Measurements from ENCODE around the gene MRPL55. TPM values are rescaled to one million over a fixed set of nuclear protein-coding genes. Genes with fewer than 3 reads are reported as not detected.

The MRPL55 gene
- total RNA-seq, 2 donors from 2014 or later = 33.0 to 60.7 TPM

DNA sequence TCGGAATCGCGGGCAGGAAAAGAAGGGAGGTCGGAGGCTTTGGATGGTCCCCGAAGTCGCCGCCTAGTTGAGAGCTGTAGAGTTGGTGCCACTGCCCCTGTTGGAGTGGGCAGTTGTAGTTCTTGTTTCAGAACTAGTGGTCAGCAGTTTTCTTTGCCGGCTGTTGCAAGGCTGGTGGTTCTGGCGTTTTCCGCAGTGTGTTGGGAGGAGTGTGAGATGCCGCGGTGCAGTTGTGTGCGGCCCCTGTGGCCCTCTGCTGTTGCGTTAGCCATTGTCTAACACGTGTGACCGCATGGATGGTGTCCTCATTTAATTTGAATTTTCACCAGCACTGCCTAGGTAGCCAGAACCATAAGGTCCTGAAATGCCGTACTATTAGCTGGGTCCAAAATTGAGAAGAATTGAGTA, 25.2 kb downstream of the MRPL55 start:
- DNase-seq = peak; percentile 35
- Histone ChIP-seq H3K27me3 (no peaks in the 10 kb centered on the region), H3K9ac (ENCODE audit: low read depth in 2 of 2, low read length in 2 of 2) (peak overlapping the region; percentile 97 to 100), H3K9me3 (no peaks in the 10 kb centered on the region), H3K4me1 (peaks cover 42% of the 10 kb centered on the region), H3K36me3 (no peaks in the 10 kb centered on the region), H3K4me3 (peak overlapping the region; percentile 92), H3K27ac (peak overlapping the region; percentile 96)
- TF ChIP-seq, protein P1, sequence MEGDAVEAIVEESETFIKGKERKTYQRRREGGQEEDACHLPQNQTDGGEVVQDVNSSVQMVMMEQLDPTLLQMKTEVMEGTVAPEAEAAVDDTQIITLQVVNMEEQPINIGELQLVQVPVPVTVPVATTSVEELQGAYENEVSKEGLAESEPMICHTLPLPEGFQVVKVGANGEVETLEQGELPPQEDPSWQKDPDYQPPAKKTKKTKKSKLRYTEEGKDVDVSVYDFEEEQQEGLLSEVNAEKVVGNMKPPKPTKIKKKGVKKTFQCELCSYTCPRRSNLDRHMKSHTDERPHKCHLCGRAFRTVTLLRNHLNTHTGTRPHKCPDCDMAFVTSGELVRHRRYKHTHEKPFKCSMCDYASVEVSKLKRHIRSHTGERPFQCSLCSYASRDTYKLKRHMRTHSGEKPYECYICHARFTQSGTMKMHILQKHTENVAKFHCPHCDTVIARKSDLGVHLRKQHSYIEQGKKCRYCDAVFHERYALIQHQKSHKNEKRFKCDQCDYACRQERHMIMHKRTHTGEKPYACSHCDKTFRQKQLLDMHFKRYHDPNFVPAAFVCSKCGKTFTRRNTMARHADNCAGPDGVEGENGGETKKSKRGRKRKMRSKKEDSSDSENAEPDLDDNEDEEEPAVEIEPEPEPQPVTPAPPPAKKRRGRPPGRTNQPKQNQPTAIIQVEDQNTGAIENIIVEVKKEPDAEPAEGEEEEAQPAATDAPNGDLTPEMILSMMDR (IDR thresholded peaks at IDR 0.05) = no peak
- intact Hi-C loops (cut with DNase I) = no loop called here

DNA sequence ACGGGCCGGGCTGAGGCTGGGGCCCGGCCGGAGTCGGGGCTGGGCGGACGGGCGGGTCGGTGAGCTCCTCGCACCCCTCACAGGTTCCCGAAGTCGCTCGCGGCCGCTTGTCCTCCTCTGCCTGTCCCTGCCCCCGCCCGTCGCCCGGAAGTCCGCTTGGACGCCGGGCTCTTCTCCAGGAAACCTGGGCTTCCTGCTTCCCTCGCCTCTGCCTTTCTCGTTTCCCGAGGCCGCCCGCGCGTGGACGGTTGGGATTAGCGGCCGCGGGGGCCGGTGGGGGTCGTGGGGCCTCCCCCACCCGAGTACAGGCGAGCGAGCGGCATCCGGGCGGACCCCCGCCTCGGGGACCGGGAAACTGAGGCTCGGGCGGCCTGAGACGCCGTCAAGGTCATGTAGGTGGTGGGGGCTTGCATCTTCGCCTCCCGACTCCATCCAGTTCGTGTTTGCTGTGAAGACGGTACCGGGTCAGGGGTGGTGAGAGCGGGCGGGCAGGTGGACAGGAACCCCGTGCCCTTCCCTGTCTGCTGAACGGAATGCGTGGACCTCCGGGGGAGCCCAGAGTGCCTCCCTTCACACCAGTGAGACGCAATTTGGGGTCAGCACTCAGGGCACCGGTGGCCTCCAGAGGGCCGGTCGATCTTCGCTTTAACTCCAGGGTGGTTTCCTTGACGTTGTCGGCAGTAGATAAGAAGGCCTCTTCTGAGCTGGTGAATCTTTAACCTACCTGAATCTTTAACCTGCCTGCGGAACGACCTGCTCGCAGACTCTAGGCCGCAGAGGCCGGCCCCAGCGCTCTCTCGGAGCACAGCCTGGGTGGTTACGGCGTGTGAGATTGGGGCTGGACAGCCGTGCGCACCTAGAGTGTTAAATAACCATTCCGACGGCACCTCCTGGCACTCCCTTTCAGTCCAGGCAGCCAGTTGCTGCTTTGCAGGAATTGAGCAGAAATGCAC, 25.9 kb downstream of the MRPL55 start:
- TF ChIP-seq, protein P1 (IDR thresholded peaks at IDR 0.05) = no peak
- H3K4me3 ChIP-seq = peak overlapping the region; percentile 92
- peak overlapping the region; percentile 97 to 100 for H3K9ac ChIP-seq (ENCODE audit: low read depth in 2 of 2, low read length in 2 of 2)
- H3K36me3 ChIP-seq = no peaks in the 10 kb centered on the region
- intact Hi-C loops (cut with DNase I) = no loop called here
- H3K9me3 ChIP-seq = no peaks in the 10 kb centered on the region
- peak overlapping the region; percentile 96 for H3K27ac ChIP-seq
- H3K27me3 ChIP-seq = no peaks in the 10 kb centered on the region
- H3K4me1 ChIP-seq = peaks cover 41% of the 10 kb centered on the region
- DNase-seq = peak; percentile 64

DNA sequence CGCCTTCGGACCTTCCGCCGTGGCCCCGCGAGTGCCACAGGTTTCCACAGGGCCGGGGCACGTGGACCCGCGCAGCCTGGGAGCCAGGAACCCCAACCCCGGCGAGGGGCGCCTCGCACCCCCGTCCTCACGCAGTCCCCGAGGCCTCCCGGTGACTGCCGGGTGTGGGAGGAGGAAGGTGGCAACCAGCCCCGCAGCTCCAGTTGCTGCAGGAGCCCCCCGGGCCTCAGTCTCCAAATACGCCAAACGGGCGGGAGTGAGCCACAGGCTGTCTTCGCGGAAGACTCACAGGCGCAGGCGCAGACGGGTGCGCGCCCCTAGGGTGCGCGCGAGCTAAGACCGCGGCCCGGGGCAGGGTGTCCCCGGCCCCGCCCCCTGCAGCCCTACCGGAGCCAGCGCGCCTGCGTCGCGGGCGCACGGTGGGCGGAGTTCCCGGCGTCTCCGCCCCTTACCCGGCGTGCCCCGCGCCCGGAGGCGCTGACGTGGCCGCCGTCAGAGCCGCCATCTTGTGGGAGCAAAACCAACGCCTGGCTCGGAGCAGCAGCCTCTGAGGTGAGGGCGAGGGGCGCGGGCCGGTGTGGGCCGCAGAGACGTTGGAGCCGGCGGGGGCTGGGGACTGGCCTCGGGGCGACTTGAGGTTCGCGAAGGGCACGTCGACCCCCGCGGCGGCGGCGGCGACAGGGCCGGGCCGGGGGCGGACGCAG, 26.7 kb downstream of the MRPL55 start, which contains the start of gene ARF1:
Gene ARF1, plus strand, starts transcription at position 495 of the 704 bp plus-strand sequence. CDS start 14,407 bp downstream, outside the sequence.
- Histone ChIP-seq H3K36me3 (no peaks in the 10 kb centered on the region), H3K27ac (peak within 1 kb of the TSS; percentile 96), H3K4me3 (peak within 1 kb of the TSS; percentile 92), H3K4me1 (peaks cover 36% of the 10 kb centered on the region), H3K9ac (ENCODE audit: low read depth in 2 of 2, low read length in 2 of 2) (peak within 1 kb of the TSS; percentile 97 to 100), H3K27me3 (no peaks in the 10 kb centered on the region), H3K9me3 (no peaks in the 10 kb centered on the region)
- intact Hi-C loops (cut with DNase I) = no loop called here
- peak; percentile 92 for DNase-seq
- TF ChIP-seq, protein P1 (IDR thresholded peaks at IDR 0.05) = no peak

DNA sequence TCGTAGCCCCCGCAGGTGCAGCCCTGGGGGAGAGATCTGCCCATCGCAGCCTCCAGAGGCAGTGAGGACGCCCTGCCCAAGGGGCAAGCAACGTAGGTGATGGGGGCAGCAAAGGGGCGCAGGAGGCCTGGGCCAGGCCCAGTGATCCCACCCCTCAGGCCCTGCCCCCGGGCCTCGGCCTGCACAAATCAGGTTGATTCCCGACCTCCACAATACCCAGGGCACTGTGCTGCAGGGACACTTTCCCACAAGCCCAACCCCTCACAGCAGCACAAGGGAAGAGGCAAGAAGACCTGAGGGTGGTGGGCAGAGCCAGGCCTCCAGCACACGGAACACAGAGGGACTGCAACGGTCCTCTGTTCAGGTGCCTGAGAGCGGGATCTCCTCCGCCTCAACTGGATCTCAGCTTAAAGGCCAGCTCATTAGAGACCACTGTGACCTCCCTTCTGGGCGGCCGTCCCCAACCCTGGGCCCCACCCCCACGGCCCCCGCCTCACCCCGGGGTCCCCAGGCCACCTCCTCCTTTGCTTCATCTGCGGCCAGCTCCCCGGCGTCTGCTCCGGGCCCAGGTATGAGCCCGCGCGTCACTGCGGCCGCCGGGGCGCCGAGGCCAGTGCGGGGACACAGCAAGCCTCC, 27.4 kb downstream of the MRPL55 start:
- no peaks in the 10 kb centered on the region for H3K9me3 ChIP-seq
- intact Hi-C loops (cut with DNase I) = no loop called here
- H3K9ac ChIP-seq (ENCODE audit: low read depth in 2 of 2, low read length in 2 of 2) = peak overlapping the region; percentile 93 to 97
- no peak for DNase-seq
- no peaks in the 10 kb centered on the region for H3K36me3 ChIP-seq
- TF ChIP-seq, protein P1 (IDR thresholded peaks at IDR 0.05) = no peak
- H3K27ac ChIP-seq = peak overlapping the region; percentile 96
- no peaks in the 10 kb centered on the region for H3K27me3 ChIP-seq
- H3K4me3 ChIP-seq = peak overlapping the region; percentile 92
- H3K4me1 ChIP-seq = peaks cover 30% of the 10 kb centered on the region

DNA sequence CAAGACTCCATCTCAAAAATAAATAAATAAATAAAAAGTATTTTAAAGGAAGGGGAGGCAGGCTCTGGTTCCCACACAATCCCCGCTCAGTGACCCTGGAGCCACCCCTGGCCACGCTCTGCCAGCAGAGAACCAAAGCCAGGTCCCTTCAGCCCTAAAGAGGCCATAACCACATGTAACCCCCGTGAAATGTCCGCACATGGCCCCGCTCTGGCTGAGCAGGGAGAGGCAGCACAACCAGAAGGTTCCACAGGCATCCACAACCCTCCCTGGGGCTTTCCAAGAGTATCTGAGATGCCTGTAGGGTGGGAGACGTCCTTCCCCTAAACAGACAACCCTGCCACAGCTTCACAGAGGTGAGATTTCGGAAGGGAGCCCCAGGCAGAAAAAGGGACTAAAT, 28.0 kb downstream of the MRPL55 start:
- H3K9me3 ChIP-seq = no peaks in the 10 kb centered on the region
- DNase-seq = no peak
- no peaks in the 10 kb centered on the region for H3K27me3 ChIP-seq
- intact Hi-C loops (cut with DNase I) = no loop called here
- peak overlapping the region; percentile 92 for H3K4me3 ChIP-seq
- TF ChIP-seq, protein P1 (IDR thresholded peaks at IDR 0.05) = no peak
- H3K9ac ChIP-seq (ENCODE audit: low read depth in 2 of 2, low read length in 2 of 2) = peak overlapping the region; percentile 93 to 97
- H3K36me3 ChIP-seq = no peaks in the 10 kb centered on the region
- H3K4me1 ChIP-seq = peaks cover 27% of the 10 kb centered on the region
- H3K27ac ChIP-seq = no peak overlapping the region

Data from colonic mucosa (tissue), 4 donors.